ENCODE results near the gene S100A8. TPM values are rescaled to one million over a fixed set of nuclear protein-coding genes. Genes with fewer than 3 reads are reported as not detected.

Gene S100A8
- polyA plus RNA-seq (ENCODE audit: insufficient read length in 3 of 3) = 10 to 100 TPM in 2 of 3 donors, 1 to 10 TPM in 1; 5.3 to 17.8 (median 14.4) TPM
- long read RNA-seq, donor 1, transcript S100A8-202 (3 exons, 523 nt) = major isoform, 12 of 16 reads
- long read RNA-seq, donor 1, partial matches to known transcripts = 0 of 16 reads
- long read RNA-seq, donor 1, other reads (novel, unspliced or antisense) = 0 of 16 reads
- long read RNA-seq, donor 2, transcript S100A8-202 (3 exons, 523 nt) = major isoform, 15 of 19 reads
- long read RNA-seq, donor 2, partial matches to known transcripts = 0 of 19 reads
- long read RNA-seq, donor 2, other reads (novel, unspliced or antisense) = 0 of 19 reads
- long read RNA-seq, donor 3, partial matches to known transcripts = 0 of 3 reads
- long read RNA-seq, donor 3, other reads (novel, unspliced or antisense) = 0 of 3 reads
- long read RNA-seq, donor 4, transcript S100A8-202 (3 exons, 523 nt) = major isoform, 17 of 25 reads
- long read RNA-seq, donor 4, transcript S100A8-203 (2 exons, 717 nt) = minor isoform, 8 of 25 reads
- long read RNA-seq, donor 4, partial matches to known transcripts = 0 of 25 reads
- long read RNA-seq, donor 4, other reads (novel, unspliced or antisense) = 0 of 25 reads
- long read RNA-seq, donor 5, transcript S100A8-202 (3 exons, 523 nt) = major isoform, 7 of 9 reads
- long read RNA-seq, donor 5, partial matches to known transcripts = 0 of 9 reads
- long read RNA-seq, donor 5, other reads (novel, unspliced or antisense) = 0 of 9 reads
- long read RNA-seq, donor 6, partial matches to known transcripts = 0 of 4 reads
- long read RNA-seq, donor 6, other reads (novel, unspliced or antisense) = 0 of 4 reads
- long read RNA-seq, donor 7, transcript S100A8-203 (2 exons, 717 nt) = minor isoform, 10 of 26 reads
- long read RNA-seq, donor 7, transcript S100A8-202 (3 exons, 523 nt) = major isoform, 16 of 26 reads
- long read RNA-seq, donor 7, partial matches to known transcripts = 0 of 26 reads
- long read RNA-seq, donor 7, other reads (novel, unspliced or antisense) = 0 of 26 reads
- long read RNA-seq, donor 8, transcript S100A8-202 (3 exons, 523 nt) = major isoform, 11 of 15 reads
- long read RNA-seq, donor 8, partial matches to known transcripts = 0 of 15 reads
- long read RNA-seq, donor 8, other reads (novel, unspliced or antisense) = 0 of 15 reads
- long read RNA-seq, donor 9, transcript S100A8-203 (2 exons, 717 nt) = minor isoform, 5 of 15 reads
- long read RNA-seq, donor 9, transcript S100A8-202 (3 exons, 523 nt) = major isoform, 10 of 15 reads
- long read RNA-seq, donor 9, partial matches to known transcripts = 0 of 15 reads
- long read RNA-seq, donor 9, other reads (novel, unspliced or antisense) = 0 of 15 reads
- long read RNA-seq, donor 10, transcript S100A8-202 (3 exons, 523 nt) = major isoform, 12 of 15 reads
- long read RNA-seq, donor 10, partial matches to known transcripts = 0 of 15 reads
- long read RNA-seq, donor 10, other reads (novel, unspliced or antisense) = 0 of 15 reads
- long read RNA-seq, donor 11, transcript S100A8-202 (3 exons, 523 nt) = major isoform, 8 of 12 reads
- long read RNA-seq, donor 11, partial matches to known transcripts = 0 of 12 reads
- long read RNA-seq, donor 11, other reads (novel, unspliced or antisense) = 0 of 12 reads
- long read RNA-seq, donor 12, transcript S100A8-202 (3 exons, 523 nt) = major isoform, 22 of 32 reads
- long read RNA-seq, donor 12, transcript S100A8-203 (2 exons, 717 nt) = minor isoform, 10 of 32 reads
- long read RNA-seq, donor 12, partial matches to known transcripts = 0 of 32 reads
- long read RNA-seq, donor 12, other reads (novel, unspliced or antisense) = 0 of 32 reads
- long read RNA-seq, donor 13, transcript S100A8-202 (3 exons, 523 nt) = major isoform, 12 of 13 reads
- long read RNA-seq, donor 13, partial matches to known transcripts = 0 of 13 reads
- long read RNA-seq, donor 13, other reads (novel, unspliced or antisense) = 0 of 13 reads
- long read RNA-seq, donor 14 = 0 reads
- long read RNA-seq, donor 15, transcript S100A8-203 (2 exons, 717 nt) = major isoform, 10 of 20 reads
- long read RNA-seq, donor 15, transcript S100A8-202 (3 exons, 523 nt) = major isoform, 10 of 20 reads
- long read RNA-seq, donor 15, partial matches to known transcripts = 0 of 20 reads
- long read RNA-seq, donor 15, other reads (novel, unspliced or antisense) = 0 of 20 reads
- long read RNA-seq, donor 16, partial matches to known transcripts = 0 of 4 reads
- long read RNA-seq, donor 16, other reads (novel, unspliced or antisense) = 0 of 4 reads

DNA sequence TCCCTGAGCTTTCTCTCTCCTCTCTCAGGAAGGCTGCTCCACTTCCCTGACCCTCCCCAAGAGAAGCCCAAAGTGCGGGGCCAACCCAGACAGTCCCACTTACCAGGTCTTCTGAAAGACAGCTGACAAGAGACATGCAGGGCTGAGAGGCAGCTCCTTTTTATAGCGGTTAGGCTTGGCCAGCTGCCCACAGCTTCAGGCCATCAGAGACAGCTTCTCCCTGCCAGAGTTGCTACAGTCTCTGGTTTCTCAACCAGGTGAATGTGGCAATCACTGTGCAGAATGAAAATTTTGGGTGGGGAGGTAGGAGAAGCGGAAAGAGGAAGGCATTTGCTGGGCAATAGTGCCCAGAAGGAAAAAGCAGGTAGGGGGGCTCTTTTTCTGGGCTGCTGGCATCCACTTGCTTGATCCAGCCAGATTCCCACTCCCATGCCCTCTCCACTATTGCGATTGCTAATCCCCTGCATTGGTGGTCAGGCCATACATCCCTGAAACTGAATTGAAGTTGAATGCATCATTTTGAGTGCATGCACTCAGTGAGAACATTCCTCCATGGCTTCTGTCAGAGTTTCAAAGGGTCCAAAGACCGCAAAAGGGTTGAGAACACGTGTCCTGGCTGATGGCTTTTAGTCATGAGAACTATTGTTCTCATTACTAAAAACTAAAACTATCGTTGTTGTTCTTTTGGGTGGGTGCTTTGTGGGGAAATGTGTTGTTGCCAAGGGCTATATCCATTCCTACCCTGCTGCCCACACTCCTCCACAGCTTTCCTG lies at the start of gene S100A8:
Gene S100A8 (minus strand): TSS at position 136 of the 773 bp plus-strand sequence. CDS start 538 bp downstream, outside the sequence.
- no peak for DNase-seq

DNA sequence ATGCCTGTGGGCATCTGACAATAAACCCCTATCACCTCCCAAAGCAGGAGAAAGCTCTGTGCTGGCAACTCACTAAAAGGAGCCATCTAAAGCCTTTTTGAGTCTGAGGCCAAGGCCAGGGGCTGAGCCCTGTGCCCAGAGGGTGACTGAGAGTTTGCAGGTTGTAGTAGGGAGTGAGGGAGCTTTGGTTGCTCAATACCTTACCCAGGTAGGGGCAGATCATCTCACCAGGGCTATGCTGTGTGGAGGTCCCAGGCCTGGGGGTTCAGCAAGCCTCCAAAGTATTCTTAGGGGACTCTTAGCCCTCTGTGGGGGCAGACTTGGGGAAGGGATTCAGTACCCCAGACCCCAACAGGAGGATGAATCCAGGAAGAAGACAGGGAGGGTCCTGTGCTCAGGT lies 48.4 kb upstream of the S100A8 start:
- no peak for DNase-seq

- no peak for DNase-seq
Observed at GRCh38 chr1:153438599-153438998, 47.7 kb upstream of the S100A8 start.

DNA sequence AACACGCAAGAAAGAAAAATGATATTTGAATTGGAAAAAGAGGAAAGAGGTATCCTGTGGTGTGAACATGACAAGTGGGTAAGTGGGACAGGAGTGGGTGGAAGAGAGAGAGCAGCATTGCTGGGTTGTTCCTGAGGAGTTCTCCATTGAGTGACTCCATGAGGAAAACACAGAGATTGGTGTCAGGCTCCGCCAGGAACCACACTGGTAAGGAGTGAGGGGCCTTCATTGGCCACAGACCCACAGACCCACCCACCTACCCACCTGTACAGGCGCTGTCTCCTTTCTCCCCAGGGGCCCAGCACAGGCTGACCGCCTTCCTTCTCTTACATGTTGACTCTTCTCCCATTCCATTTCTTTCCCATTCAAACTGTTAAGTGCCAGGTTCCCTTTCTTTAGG lies 46.4 kb upstream of the S100A8 start:
- DNase-seq = no peak

DNA sequence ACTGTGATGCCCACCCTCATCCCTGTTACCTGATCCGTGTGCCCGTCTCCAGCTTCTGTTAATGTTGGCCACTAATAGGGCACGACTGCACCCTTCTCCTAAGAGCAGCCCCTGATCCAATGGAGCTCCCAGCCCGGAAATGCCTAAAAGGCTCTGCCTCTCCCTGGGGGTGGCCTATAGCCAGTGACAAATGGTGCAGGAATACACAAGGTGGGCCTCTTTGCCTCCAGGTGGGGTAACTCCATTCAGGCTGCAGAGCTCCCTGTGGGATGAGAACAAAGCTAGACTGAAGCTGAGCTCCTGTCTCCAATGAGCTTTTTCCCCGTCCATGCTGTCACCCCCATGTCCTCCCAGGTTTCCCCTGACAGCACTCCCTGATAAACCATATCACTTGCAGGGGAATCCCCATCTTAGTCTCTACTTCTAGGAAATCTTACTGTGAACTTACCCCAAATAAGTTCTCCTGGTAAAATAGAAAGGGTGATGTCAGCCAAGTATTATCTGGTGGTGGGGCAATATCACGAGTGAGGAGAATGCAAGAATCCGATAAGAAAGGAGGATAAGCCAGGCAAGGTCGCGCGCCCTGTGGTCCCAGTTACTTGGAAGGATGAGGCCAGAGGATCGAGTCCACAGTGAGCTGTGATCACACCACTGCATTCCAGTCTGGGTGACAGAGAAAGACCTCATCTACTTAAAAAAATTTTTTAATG lies 44.0 kb upstream of the S100A8 start:
- no peak for DNase-seq

- DNase-seq = no peak
Observed at GRCh38 chr1:153432874-153433681, 42.2 kb upstream of the S100A8 start.

GRCh38 chr1:153431928-153432327 lies 41.1 kb upstream of the S100A8 start:
- DNase-seq = no peak

- DNase-seq = no peak
Observed at GRCh38 chr1:153431427-153431826, 40.6 kb upstream of the S100A8 start.

DNA sequence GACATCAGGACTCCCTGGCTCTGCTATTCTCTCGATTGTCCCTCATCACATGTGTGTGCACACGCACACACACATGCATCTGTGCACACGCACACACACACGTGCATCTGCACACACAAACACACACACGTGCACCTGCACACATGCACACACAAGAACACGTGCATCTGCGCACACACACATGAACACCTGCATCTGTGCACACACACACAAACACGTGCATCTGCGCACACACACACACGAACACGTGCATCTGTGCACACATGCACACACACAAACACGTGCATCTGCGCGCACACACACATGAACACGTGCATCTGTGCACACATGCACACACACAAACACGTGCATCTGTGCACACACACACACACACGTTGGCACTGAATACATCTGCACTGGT lies 40.1 kb upstream of the S100A8 start:
- DNase-seq = no peak

DNA sequence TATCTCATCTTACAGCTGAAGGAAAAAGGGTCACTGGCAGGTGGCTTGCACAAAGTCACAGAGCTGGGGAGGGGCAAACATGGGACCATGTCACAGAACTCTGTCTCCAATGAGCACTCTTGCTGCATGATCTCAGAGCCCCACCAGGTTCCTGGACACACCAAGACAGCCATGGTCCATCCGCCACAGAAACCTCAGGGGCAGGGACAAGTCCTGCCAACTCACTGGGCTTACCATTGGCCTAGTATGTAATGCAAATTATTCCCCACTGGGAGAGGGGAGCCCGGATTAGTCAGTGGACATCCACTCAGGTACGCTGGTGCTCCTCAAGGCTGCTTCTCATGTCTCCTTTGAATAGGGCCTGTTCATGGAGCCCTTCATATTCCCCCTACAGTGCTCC lies 39.7 kb upstream of the S100A8 start:
- no peak for DNase-seq

DNA sequence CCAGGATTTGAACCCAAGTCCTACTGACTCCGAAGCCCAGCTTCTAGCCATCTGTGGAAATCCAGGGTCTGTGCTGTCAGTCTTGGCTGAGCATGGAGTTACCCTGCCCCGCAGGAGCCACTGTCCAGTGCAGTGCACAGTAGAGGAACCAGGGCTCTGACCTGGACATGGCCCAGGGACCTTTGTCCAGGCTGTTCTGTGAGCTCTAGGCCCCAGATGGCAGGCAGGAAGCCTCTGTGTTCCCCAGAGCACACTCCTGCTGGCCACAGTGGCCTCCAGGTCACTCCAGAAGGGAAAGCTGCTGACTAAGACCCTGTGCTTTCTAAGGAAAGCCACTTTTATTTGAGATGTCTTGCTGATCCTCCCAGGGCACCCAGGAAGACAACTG lies 39.3 kb upstream of the S100A8 start:
- no peak for DNase-seq

DNA sequence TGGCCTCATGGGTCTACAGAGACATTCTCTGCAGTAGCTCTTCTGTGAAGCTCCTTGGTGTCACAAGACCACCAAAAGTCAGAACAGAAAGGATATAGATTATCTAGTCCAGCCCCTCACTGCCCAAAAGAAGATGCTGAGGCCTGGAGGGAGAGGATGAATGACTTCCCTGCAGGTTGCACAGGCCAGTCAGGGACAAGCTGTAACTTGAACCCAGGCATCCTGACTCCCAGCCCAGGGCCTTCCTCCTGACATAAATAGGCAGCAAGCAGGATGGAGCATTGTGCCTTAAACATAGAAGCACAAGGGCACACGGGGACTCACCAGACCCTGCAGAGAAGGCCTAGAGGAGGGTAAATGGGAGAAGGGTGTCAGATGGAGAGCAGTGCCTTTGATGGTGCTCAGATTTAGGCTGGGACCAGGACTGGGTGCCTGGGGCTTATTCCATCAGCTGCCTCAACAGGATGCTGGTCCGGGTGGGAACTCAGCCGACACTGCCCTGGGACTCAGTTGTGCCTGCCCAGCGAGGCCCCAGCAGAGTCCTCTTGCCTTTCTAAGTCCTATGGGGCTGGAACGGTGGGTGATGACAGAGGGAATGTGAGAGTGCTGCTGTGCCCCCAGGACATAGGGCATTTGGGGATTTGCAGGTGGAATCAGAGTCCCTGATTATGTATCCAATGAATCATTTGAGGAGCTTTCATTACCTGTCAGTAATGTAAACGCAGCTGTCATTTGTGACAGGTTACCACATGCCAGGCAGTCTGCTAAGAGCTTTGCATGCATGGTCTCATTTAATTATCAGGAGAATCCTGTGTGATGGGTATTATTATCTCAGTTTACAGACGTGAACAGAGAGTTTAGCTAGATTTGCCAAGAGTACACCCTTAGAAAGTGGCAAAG lies 38.6 kb upstream of the S100A8 start:
- DNase-seq = no peak

- no peak for DNase-seq
Observed at GRCh38 chr1:153428791-153429190, 37.9 kb upstream of the S100A8 start.

DNA sequence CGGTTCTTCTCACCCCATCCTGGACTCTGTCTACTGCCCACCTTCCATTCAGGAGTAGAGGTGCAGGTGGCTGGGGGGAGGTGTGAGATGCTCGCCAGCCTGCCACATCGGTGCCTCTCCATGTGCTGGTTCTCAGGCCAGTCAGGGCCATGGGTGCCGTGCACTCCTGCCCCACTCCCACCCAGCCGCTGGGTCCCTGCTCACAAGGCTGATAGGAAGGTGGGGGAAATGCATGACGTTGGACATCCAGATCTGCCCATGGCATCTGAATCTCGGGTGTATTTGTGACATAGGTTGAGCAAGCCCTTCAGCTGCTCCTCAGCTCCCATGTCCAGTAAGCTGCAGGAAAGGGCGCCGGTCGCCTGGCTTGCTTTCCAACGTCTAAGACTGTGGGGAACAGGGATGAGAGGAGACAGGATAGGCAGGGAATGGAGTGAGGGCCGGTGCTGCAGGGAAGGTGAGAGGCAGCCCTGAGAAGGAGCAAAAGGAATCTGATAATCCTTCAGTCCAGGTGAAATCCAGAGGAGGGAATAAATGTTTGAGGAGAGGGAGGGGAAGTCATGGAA lies 37.3 kb upstream of the S100A8 start:
- DNase-seq = no peak

DNA sequence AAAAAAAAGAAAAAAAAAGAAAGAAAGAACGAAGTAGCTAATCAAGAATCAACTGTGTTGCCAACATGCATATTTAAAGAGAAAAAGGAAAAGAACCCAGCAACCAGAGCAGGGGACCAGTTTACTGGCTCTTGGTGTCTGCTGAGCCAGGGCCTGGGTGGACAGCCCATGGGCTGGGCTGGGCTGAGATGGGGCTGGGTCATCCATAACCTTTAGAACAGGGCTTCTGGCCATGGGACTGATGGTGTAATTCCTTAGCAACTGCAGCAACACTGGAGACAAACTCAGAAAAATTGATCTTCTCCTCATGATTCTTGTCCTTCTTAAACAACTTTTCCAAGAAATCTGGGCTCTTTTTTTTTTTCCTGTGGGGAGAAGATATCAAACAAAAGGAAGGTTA lies 35.9 kb upstream of the S100A8 start:
- DNase-seq = no peak

DNA sequence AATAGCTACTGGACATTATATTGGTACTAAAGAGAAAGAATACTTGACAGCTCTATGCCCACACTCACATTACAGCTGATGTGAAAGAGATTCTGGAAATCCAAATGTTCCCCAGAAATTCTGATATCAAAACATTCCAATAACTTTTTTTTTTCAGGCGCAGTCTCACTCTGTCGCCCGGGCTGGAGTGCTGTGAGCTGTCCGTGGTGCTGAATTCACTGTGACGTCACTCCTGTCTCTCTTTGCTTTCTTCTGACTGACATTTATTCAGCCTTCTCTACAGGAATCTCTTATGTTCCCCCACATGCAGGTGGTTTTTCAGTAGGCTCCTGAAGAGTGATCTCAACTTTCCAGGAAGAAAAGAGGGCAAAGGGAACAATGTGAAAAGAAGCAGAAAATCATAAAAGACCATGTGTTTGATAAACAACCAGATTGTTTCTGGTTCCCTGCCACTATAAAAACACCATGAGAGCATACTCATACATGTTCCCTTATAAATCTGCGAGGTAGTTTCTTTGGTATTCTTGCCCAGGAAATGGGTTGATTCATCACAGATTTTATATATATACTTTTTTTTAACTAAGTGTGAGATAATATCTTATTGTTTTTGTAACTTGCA lies 31.7 kb upstream of the S100A8 start:
- DNase-seq = peak; percentile 81
